HepG2 (cell line): ENCODE data around the gene SMO. TPM values are rescaled to one million over a fixed set of nuclear protein-coding genes. Genes with fewer than 3 reads are reported as not detected.

Experiments used
- GTF2F1 ChIP-seq: fragments of 150-350 bp; IDR thresholded peaks from 2 replicates; pipeline ENCODE4 v1.6.1; 2014; ENCODE audit warnings: low read length
- GZF1 ChIP-seq: sonication (generic); formaldehyde crosslinking; IDR thresholded peaks from 2 replicates; pipeline ENCODE4 v1.5.1; 2020; ENCODE audit warnings: mild to moderate bottlenecking, missing genetic modification reagents
- HDAC1 ChIP-seq: sonication (generic); formaldehyde crosslinking; IDR thresholded peaks from 2 replicates; pipeline ENCODE4 v1.5.1; 2020; ENCODE audit warnings: mild to moderate bottlenecking, missing genetic modification reagents
- HDAC2 ChIP-seq: sonication (generic); formaldehyde crosslinking; IDR thresholded peaks from 2 replicates; pipeline ENCODE4 v1.4.0; 2020; ENCODE audit warnings: missing genetic modification reagents
- HNRNPH1 ChIP-seq: fragments of 200-400 bp; formaldehyde crosslinking; optimal IDR thresholded peaks from 2 replicates; pipeline ENCODE3; 2017; ENCODE audit warnings: mild to moderate bottlenecking, low read depth, low read length
- MAFG ChIP-seq: sonication (generic); formaldehyde crosslinking; IDR thresholded peaks from 2 replicates; pipeline ENCODE4 v1.5.1; 2020; ENCODE audit warnings: mild to moderate bottlenecking, missing genetic modification reagents
- MYNN ChIP-seq: sonication (generic); formaldehyde crosslinking; IDR thresholded peaks from 2 replicates; pipeline ENCODE4 v1.4.0; 2020; ENCODE audit warnings: mild to moderate bottlenecking, low read depth, missing genetic modification reagents
- NFYC ChIP-seq: IDR thresholded peaks from 2 replicates; pipeline ENCODE4 v1.6.1; 2016; ENCODE audit warnings: missing genetic modification reagents, missing compliant biosample characterization
- PHF21A ChIP-seq: sonication (generic); formaldehyde crosslinking; IDR thresholded peaks from 2 replicates; pipeline ENCODE4 v1.5.0; 2020; ENCODE audit warnings: mild to moderate bottlenecking, missing genetic modification reagents
- PITX1 ChIP-seq: sonication (generic); formaldehyde crosslinking; IDR thresholded peaks from 2 replicates; pipeline ENCODE4 v1.5.1; 2020; ENCODE audit warnings: mild to moderate bottlenecking, missing genetic modification reagents
- POLR2A ChIP-seq, 2 experiments: IDR thresholded peaks; 2 replicates each; pipeline ENCODE4 v1.6.1; 2011; ENCODE audit warnings: low read depth in 2 of 2, low read length in 2 of 2, mild to moderate bottlenecking in 1 of 2, moderate library complexity in 1 of 2; ENCODE audit not compliant: insufficient read depth in 1 of 2
- RNF2 ChIP-seq: fragments of 450-650 bp; conservative IDR thresholded peaks from 2 replicates; pipeline ENCODE4 v1.6.1; 2016; ENCODE audit warnings: low read depth
- RXRA ChIP-seq: sonication (generic); formaldehyde crosslinking; IDR thresholded peaks from 2 replicates; pipeline ENCODE4 v1.5.1; 2020; ENCODE audit warnings: missing genetic modification reagents
- RXRB ChIP-seq: IDR thresholded peaks from 2 replicates; pipeline ENCODE4 v1.6.1; 2016; ENCODE audit warnings: borderline replicate concordance, missing genetic modification reagents, missing compliant biosample characterization
- SALL1 ChIP-seq: sonication (generic); formaldehyde crosslinking; IDR thresholded peaks from 2 replicates; pipeline ENCODE4 v1.8.0; 2022; ENCODE audit warnings: mild to moderate bottlenecking, missing genetic modification reagents
- SIX4 ChIP-seq: sonication (generic); formaldehyde crosslinking; IDR thresholded peaks from 2 replicates; pipeline ENCODE4 v1.4.0; 2020; ENCODE audit warnings: missing genetic modification reagents
- TMF1 ChIP-seq: sonication (generic); formaldehyde crosslinking; IDR thresholded peaks from 2 replicates; pipeline ENCODE4 v1.8.1; 2022; ENCODE audit warnings: low read depth, missing genetic modification reagents
- YEATS2 ChIP-seq: sonication (generic); formaldehyde crosslinking; IDR thresholded peaks from 2 replicates; pipeline ENCODE4 v1.4.0; 2020; ENCODE audit warnings: missing genetic modification reagents, borderline replicate concordance
- ZFP1 ChIP-seq: IDR thresholded peaks from 2 replicates; pipeline ENCODE4 v1.6.1; 2016
- ZKSCAN8 ChIP-seq: IDR thresholded peaks from 2 replicates; pipeline ENCODE4 v1.6.1; 2016; ENCODE audit warnings: borderline replicate concordance, missing genetic modification reagents, missing compliant biosample characterization
- ZMYM3 ChIP-seq: sonication (generic); formaldehyde crosslinking; IDR thresholded peaks from 2 replicates; pipeline ENCODE4 v1.5.1; 2020; ENCODE audit warnings: mild to moderate bottlenecking, missing genetic modification reagents
- ZNF274 ChIP-seq: sonication (generic); formaldehyde crosslinking; IDR thresholded peaks from 2 replicates; pipeline ENCODE4 v1.5.1; 2020; ENCODE audit warnings: mild to moderate bottlenecking, missing genetic modification reagents
- ZNF546 ChIP-seq: sonication (generic); formaldehyde crosslinking; conservative IDR thresholded peaks from 2 replicates; pipeline ENCODE4 v1.8.1; 2023; ENCODE audit warnings: mild to moderate bottlenecking, missing genetic modification reagents
- ZNF577 ChIP-seq: sonication (generic); formaldehyde crosslinking; IDR thresholded peaks from 2 replicates; pipeline ENCODE4 v1.4.0; 2020; ENCODE audit warnings: mild to moderate bottlenecking, low read depth, missing genetic modification reagents, borderline replicate concordance
- ZNF704 ChIP-seq: sonication (generic); formaldehyde crosslinking; IDR thresholded peaks from 2 replicates; pipeline ENCODE4 v1.8.1; 2023; ENCODE audit warnings: mild to moderate bottlenecking, inconsistent platforms, moderate library complexity, missing genetic modification reagents, borderline replicate concordance
- ZNF761 ChIP-seq: sonication (generic); formaldehyde crosslinking; conservative IDR thresholded peaks from 2 replicates; pipeline ENCODE4 v1.4.0; 2020; ENCODE audit warnings: mild to moderate bottlenecking, missing genetic modification reagents
- polyA plus RNA-seq, 8 experiments: library from polyadenylated mRNA; depleted of rRNA in 3 of 8; stranded (reverse) in 7 of 8; unstranded in 1 of 8; fragments of >200 nt; fragmentation: Illumina TruSeq in 4 of 8; extraction: Trizol in 4 of 8; gene quantifications; 2 replicates each; pipeline versions ENCODE4 v1.2.1 to v1.2.3, GENCODE V29; 2011 to 2016; ENCODE audit warnings: low read depth in 4 of 8, missing spikeins in 1 of 8, mixed read lengths in 1 of 8; ENCODE audit not compliant: insufficient read depth in 1 of 8
- total RNA-seq, 5 experiments: library from RNA; depleted of rRNA; stranded (reverse); fragments of >200 nt; fragmentation: Illumina TruSeq; extraction: Trizol; gene quantifications; 2 replicates each; pipeline ENCODE4 v1.2.3, GENCODE V29; 2016; ENCODE audit warnings: low read depth in 1 of 5
- TF ChIP-seq, protein P1 (sequence below): sonication (generic); formaldehyde crosslinking; IDR thresholded peaks from 2 replicates; pipeline ENCODE4 v1.4.0; 2020; ENCODE audit warnings: low read depth, mild to moderate bottlenecking, missing genetic modification reagents
- TF ChIP-seq, protein P2 (sequence below): sonication (generic); formaldehyde crosslinking; IDR thresholded peaks from 2 replicates; pipeline ENCODE4 v1.4.0; 2020; ENCODE audit warnings: missing genetic modification reagents

SMO gene
- total and polyA plus RNA-seq, 2 of the 13 experiments (the other 11 are each of a cell fraction or from before 2014, with no cell fraction given) = 23.8 to 32.3 TPM

- 0 out of 2 replicates have a peak, but pooled peaks have one; percentile 44 for TF ChIP-seq RNF2
- no peak for TF ChIP-seq ZNF274 (CRISPR knock-in tag)
- TF ChIP-seq MAFG (CRISPR knock-in tag) = no peak
- TF ChIP-seq, protein P1, sequence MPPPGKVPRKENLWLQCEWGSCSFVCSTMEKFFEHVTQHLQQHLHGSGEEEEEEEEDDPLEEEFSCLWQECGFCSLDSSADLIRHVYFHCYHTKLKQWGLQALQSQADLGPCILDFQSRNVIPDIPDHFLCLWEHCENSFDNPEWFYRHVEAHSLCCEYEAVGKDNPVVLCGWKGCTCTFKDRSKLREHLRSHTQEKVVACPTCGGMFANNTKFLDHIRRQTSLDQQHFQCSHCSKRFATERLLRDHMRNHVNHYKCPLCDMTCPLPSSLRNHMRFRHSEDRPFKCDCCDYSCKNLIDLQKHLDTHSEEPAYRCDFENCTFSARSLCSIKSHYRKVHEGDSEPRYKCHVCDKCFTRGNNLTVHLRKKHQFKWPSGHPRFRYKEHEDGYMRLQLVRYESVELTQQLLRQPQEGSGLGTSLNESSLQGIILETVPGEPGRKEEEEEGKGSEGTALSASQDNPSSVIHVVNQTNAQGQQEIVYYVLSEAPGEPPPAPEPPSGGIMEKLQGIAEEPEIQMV (CRISPR knock-in tag) = 0 out of 2 replicates have a peak, but pooled peaks have one; percentile 47
- TF ChIP-seq PHF21A (CRISPR knock-in tag) = peak; percentile 66
- 0 out of 2 replicates have a peak, but pooled peaks have one; percentile 53 for TF ChIP-seq ZNF704 (CRISPR knock-in tag)
- TF ChIP-seq ZKSCAN8 (CRISPR knock-in tag) = 0 out of 2 replicates have a peak, but pooled peaks have one; percentile 31
- peak; percentile 34; the same call in 1 of the 2 replicates for TF ChIP-seq HDAC2 (CRISPR knock-in tag)
- TF ChIP-seq HNRNPH1 = no peak
- TF ChIP-seq SIX4 (CRISPR knock-in tag) = no peak
- TF ChIP-seq RXRB (CRISPR knock-in tag) = no peak
- no peak for TF ChIP-seq ZNF546 (CRISPR knock-in tag)
- TF ChIP-seq ZMYM3 (CRISPR knock-in tag) = peak; percentile 60
- TF ChIP-seq GTF2F1 = no peak
- TF ChIP-seq NFYC (CRISPR knock-in tag) = peak; percentile 84
- no peak for TF ChIP-seq TMF1 (CRISPR knock-in tag)
- TF ChIP-seq PITX1 (CRISPR knock-in tag) = peak; percentile 68; the same call in 1 of the 2 replicates
- peak; percentile 53; the same call in 1 of the 2 replicates for TF ChIP-seq YEATS2 (CRISPR knock-in tag)
- 0 out of 2 replicates have a peak, but pooled peaks have one; percentile 41 for TF ChIP-seq GZF1 (CRISPR knock-in tag)
- TF ChIP-seq ZFP1 = no peak
- TF ChIP-seq ZNF761 (CRISPR knock-in tag) = no peak
- TF ChIP-seq RXRA (CRISPR knock-in tag) = peak; percentile 39; the same call in 1 of the 2 replicates
- no peak for TF ChIP-seq MYNN (CRISPR knock-in tag)
- 0 out of 2 replicates have a peak, but pooled peaks have one; percentile 31 for TF ChIP-seq HDAC1
- 0 out of 2 replicates have a peak, but pooled peaks have one; percentile 19 for TF ChIP-seq SALL1
- TF ChIP-seq ZNF577 (CRISPR knock-in tag) = no peak
- TF ChIP-seq, protein P2, sequence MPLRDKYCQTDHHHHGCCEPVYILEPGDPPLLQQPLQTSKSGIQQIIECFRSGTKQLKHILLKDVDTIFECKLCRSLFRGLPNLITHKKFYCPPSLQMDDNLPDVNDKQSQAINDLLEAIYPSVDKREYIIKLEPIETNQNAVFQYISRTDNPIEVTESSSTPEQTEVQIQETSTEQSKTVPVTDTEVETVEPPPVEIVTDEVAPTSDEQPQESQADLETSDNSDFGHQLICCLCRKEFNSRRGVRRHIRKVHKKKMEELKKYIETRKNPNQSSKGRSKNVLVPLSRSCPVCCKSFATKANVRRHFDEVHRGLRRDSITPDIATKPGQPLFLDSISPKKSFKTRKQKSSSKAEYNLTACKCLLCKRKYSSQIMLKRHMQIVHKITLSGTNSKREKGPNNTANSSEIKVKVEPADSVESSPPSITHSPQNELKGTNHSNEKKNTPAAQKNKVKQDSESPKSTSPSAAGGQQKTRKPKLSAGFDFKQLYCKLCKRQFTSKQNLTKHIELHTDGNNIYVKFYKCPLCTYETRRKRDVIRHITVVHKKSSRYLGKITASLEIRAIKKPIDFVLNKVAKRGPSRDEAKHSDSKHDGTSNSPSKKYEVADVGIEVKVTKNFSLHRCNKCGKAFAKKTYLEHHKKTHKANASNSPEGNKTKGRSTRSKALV (CRISPR knock-in tag) = no peak; the same call in 1 of the 2 replicates
- TF ChIP-seq POLR2A (IDR thresholded peaks at IDR 0.05; ENCODE audit: insufficient read depth in 1 of 2, low read depth in 2 of 2, low read length in 2 of 2) = peak in 1 of 2 experiments; percentile 41; a peak in 1 of 4 replicates
Observed at GRCh38 chr7:129144095-129144833, 44.2 kb upstream of the SMO start, which contains the start of gene TSPAN33 (continued).
